ENCODE data around the gene BMP2K.

BMP2K gene

GRCh38 chr4:78776079-78776728, at the start of gene BMP2K:
TSS of gene BMP2K (plus strand) at chr4:78776350. CDS start at chr4:78776544, 194 bp downstream.
- no peak for TF ChIP-seq CTCF (conservative IDR thresholded peaks at IDR 0.05; ENCODE audit: low read depth, low read length)
- peak within 1 kb of the TSS; percentile 85 for H3K4me3 ChIP-seq (ENCODE audit: low read depth, low read length)
- peak; percentile 79 for DNase-seq (ENCODE audit: low read depth)

- TF ChIP-seq CTCF (conservative IDR thresholded peaks at IDR 0.05; ENCODE audit: low read depth, low read length): no peak
- no peak overlapping the region for H3K4me3 ChIP-seq (ENCODE audit: low read depth, low read length)
- no peak for DNase-seq (ENCODE audit: low read depth)
Observed at GRCh38 chr4:78726546-78726945, 49.6 kb upstream of the BMP2K start.

GRCh38 chr4:78732332-78733104, 43.6 kb upstream of the BMP2K start:
- DNase-seq (ENCODE audit: low read depth): no peak
- no peak overlapping the region for H3K4me3 ChIP-seq (ENCODE audit: low read depth, low read length)
- TF ChIP-seq CTCF (conservative IDR thresholded peaks at IDR 0.05; ENCODE audit: low read depth, low read length): no peak

- H3K4me3 ChIP-seq (ENCODE audit: low read depth, low read length): no peak overlapping the region
- DNase-seq (ENCODE audit: low read depth): no peak
- TF ChIP-seq CTCF (conservative IDR thresholded peaks at IDR 0.05; ENCODE audit: low read depth, low read length): no peak
Observed at GRCh38 chr4:78734441-78735162, 41.5 kb upstream of the BMP2K start.

- no peak for DNase-seq (ENCODE audit: low read depth)
- no peak for TF ChIP-seq CTCF (conservative IDR thresholded peaks at IDR 0.05; ENCODE audit: low read depth, low read length)
- H3K4me3 ChIP-seq (ENCODE audit: low read depth, low read length): no peak overlapping the region
Observed at GRCh38 chr4:78735697-78736096, 40.5 kb upstream of the BMP2K start.

- DNase-seq (ENCODE audit: low read depth): no peak
- no peak for TF ChIP-seq CTCF (conservative IDR thresholded peaks at IDR 0.05; ENCODE audit: low read depth, low read length)
Observed at GRCh38 chr4:78737035-78737434, 39.1 kb upstream of the BMP2K start.

More at GRCh38 chr4:78737035-78737434, 39.1 kb upstream of the BMP2K start:
- no peak overlapping the region for H3K4me3 ChIP-seq (ENCODE audit: low read depth, low read length)

All from choroid plexus epithelial cell (primary cell).